HG02759 (cell line): ENCODE results near the gene SLC12A7.
"Not testable (repeated sequence)": the region's sequence is repeated elsewhere in the genome, so short reads cannot be mapped to it uniquely, and the experiment has no call there.

Source experiments
- ATAC-seq: cut with Tn5 transposase; IDR thresholded peaks from one replicate; pipeline ENCODE4 v1.9.1; 2021; ENCODE audit warnings: mild to moderate bottlenecking, moderate library complexity; ENCODE audit not compliant: unreplicated experiment

SLC12A7 gene

GRCh38 chr5:1027631-1028441 lies 84.0 kb downstream of the SLC12A7 start:
- ATAC-seq = no peak

- ATAC-seq = no peak
Measured at GRCh38 chr5:1026700-1027621, 84.9 kb downstream of the SLC12A7 start.

- not testable (repeated sequence) for ATAC-seq
Measured at GRCh38 chr5:1021969-1022336, 89.9 kb downstream of the SLC12A7 start.

GRCh38 chr5:1021136-1021968 lies 90.5 kb downstream of the SLC12A7 start:
- ATAC-seq = no peak

- no peak for ATAC-seq
Measured at GRCh38 chr5:1020452-1020961, 91.4 kb downstream of the SLC12A7 start.

GRCh38 chr5:1019001-1019905 lies 92.6 kb downstream of the SLC12A7 start:
- no peak for ATAC-seq

- ATAC-seq = no peak
Measured at GRCh38 chr5:1018596-1018995, 93.3 kb downstream of the SLC12A7 start.

- ATAC-seq = no peak
Measured at GRCh38 chr5:1017691-1018455, 94.0 kb downstream of the SLC12A7 start.

- ATAC-seq = no peak
Measured at GRCh38 chr5:1017056-1017455, 94.8 kb downstream of the SLC12A7 start.

GRCh38 chr5:1016476-1016875 lies 95.4 kb downstream of the SLC12A7 start:
- no peak for ATAC-seq

GRCh38 chr5:1016036-1016435 lies 95.8 kb downstream of the SLC12A7 start:
- no peak for ATAC-seq

GRCh38 chr5:1015507-1015906 lies 96.4 kb downstream of the SLC12A7 start:
- no peak for ATAC-seq

GRCh38 chr5:1014781-1015221 lies 97.1 kb downstream of the SLC12A7 start:
- ATAC-seq = no peak

GRCh38 chr5:1014346-1014745 lies 97.5 kb downstream of the SLC12A7 start:
- ATAC-seq = no peak

GRCh38 chr5:1013948-1014301 lies 97.9 kb downstream of the SLC12A7 start:
- no peak for ATAC-seq

GRCh38 chr5:1013238-1013947 lies 98.5 kb downstream of the SLC12A7 start:
- ATAC-seq = no peak

GRCh38 chr5:1012900-1013237 lies 99.0 kb downstream of the SLC12A7 start:
- no peak for ATAC-seq

GRCh38 chr5:1012313-1012841 lies 99.5 kb downstream of the SLC12A7 start:
- ATAC-seq = no peak
